Smooth muscle cell (in vitro differentiated cells): ENCODE data around the gene GPRC5D. TPM values are rescaled to one million over a fixed set of nuclear protein-coding genes. Genes with fewer than 3 reads are reported as not detected.

ENCODE experiments used
- DNase-seq: peaks from one replicate; lab custom pipeline; 2025; ENCODE audit not compliant: unreplicated experiment; lab: John Stamatoyannopoulos, UW
- H2AFZ ChIP-seq: fragments of 200-600 bp; sonication (generic); 2 replicates; pipeline ENCODE4 v1.6.0; 2016; ENCODE audit warnings: antibody characterized with exemption, low read depth, mild to moderate bottlenecking
- H3F3A ChIP-seq: fragments of 200-600 bp; sonication (generic); 2 replicates; pipeline ENCODE4 v1.6.0; 2017; ENCODE audit warnings: antibody characterized with exemption, low read depth
- H3K27ac ChIP-seq: fragments of 200-600 bp; sonication (generic); 2 replicates; pipeline ENCODE4 v1.5.1; 2016; ENCODE audit warnings: low read depth, mild to moderate bottlenecking
- H3K27me3 ChIP-seq: fragments of 200-600 bp; sonication (generic); 2 replicates; pipeline ENCODE4 v1.6.1; 2016; ENCODE audit warnings: low read depth, mild to moderate bottlenecking
- H3K36me3 ChIP-seq: fragments of 200-600 bp; sonication (generic); 2 replicates; pipeline ENCODE4 v1.5.1; 2016; ENCODE audit warnings: low read depth
- H3K4me1 ChIP-seq: fragments of 200-600 bp; sonication (generic); 2 replicates; pipeline ENCODE4 v1.5.1; 2016; ENCODE audit warnings: low read depth
- H3K4me2 ChIP-seq: fragments of 200-600 bp; sonication (generic); 2 replicates; pipeline ENCODE4 v1.6.0; 2016; ENCODE audit warnings: mild to moderate bottlenecking
- H3K4me3 ChIP-seq: fragments of 200-600 bp; sonication (generic); 2 replicates; pipeline ENCODE4 v1.5.1; 2016; ENCODE audit warnings: mild to moderate bottlenecking
- H3K79me2 ChIP-seq: fragments of 200-600 bp; sonication (generic); 2 replicates; pipeline ENCODE4 v1.6.0; 2016; ENCODE audit warnings: low read depth, mild to moderate bottlenecking
- H3K9ac ChIP-seq: fragments of 200-600 bp; sonication (generic); 2 replicates; pipeline ENCODE4 v1.6.0; 2016; ENCODE audit warnings: low read depth
- H3K9me3 ChIP-seq: fragments of 200-600 bp; sonication (generic); replicated peaks from 2 replicates; pipeline ENCODE4 v1.5.1; 2016; ENCODE audit warnings: low read depth
- H4K20me1 ChIP-seq: fragments of 200-600 bp; sonication (generic); 2 replicates; pipeline ENCODE4 v1.6.0; 2016; ENCODE audit warnings: low read depth
- CTCF ChIP-seq: fragments of 200-600 bp; sonication (generic); IDR thresholded peaks from 2 replicates; pipeline ENCODE4 v1.5.1; 2017; ENCODE audit warnings: borderline replicate concordance, mild to moderate bottlenecking, antibody characterized with exemption; ENCODE audit not compliant: insufficient read depth, poor library complexity, severe bottlenecking
- WGBS: methylation state at CpG from one replicate; pipeline ENCODE4 v1.1.7; 2016; ENCODE audit warnings: low lambda C conversion rate; 5-methylcytosine and 5-hydroxymethylcytosine counted together
- polyA plus RNA-seq: library from polyadenylated mRNA; unstranded; fragments of >200 nt; fragmentation: Nextera tagmentation; extraction: Ambion mirVana; gene quantifications from 2 replicates; pipeline ENCODE4 v1.2.1, GENCODE V29; 2016
- total RNA-seq: library from RNA; depleted of rRNA; stranded (reverse); fragments of >200 nt; gene quantifications from 2 replicates; pipeline ENCODE4 v1.2.3, GENCODE V29; 2014

The GPRC5D gene
- total and polyA plus RNA-seq, 2 experiments from 2014 or later: not detected

GRCh38 chr12:12997734-12998133, 45.8 kb upstream of the GPRC5D start:
- Histone ChIP-seq H3K4me1 (peaks cover 13% of the 10 kb centered on the region), H4K20me1 (peaks cover 16% of the 10 kb centered on the region), H3K79me2 (peaks cover 33% of the 10 kb centered on the region), H3K27ac (no peak overlapping the region), H3K4me3 (no peak overlapping the region), H3F3A (peaks cover 9% of the 10 kb centered on the region), H2AFZ (no peak overlapping the region), H3K4me2 (no peak overlapping the region), H3K9me3 (no peaks in the 10 kb centered on the region), H3K27me3 (no peaks in the 10 kb centered on the region), H3K36me3 (no peaks in the 10 kb centered on the region), H3K9ac (no peak overlapping the region)
- TF ChIP-seq CTCF: no peak
- no peak for DNase-seq
- WGBS: 49% methylated on average over 2 of the region's 2 CpGs

GRCh38 chr12:12997156-12997555, 45.2 kb upstream of the GPRC5D start:
- TF ChIP-seq CTCF: no peak
- H3K36me3 ChIP-seq: no peaks in the 10 kb centered on the region
- H3F3A ChIP-seq: peaks cover 9% of the 10 kb centered on the region
- 59% methylated on average over 3 of the region's 3 CpGs for WGBS
- peaks cover 16% of the 10 kb centered on the region for H4K20me1 ChIP-seq
- H3K9me3 ChIP-seq: no peaks in the 10 kb centered on the region
- peaks cover 33% of the 10 kb centered on the region for H3K79me2 ChIP-seq
- no peak overlapping the region for H3K27ac ChIP-seq
- H2AFZ ChIP-seq: no peak overlapping the region
- no peak overlapping the region for H3K9ac ChIP-seq
- no peak for DNase-seq
- peaks cover 13% of the 10 kb centered on the region for H3K4me1 ChIP-seq
- no peak overlapping the region for H3K4me2 ChIP-seq
- no peaks in the 10 kb centered on the region for H3K27me3 ChIP-seq
- H3K4me3 ChIP-seq: no peak overlapping the region

GRCh38 chr12:12996209-12996608, 44.2 kb upstream of the GPRC5D start:
- no peak overlapping the region for H3K4me2 ChIP-seq
- peaks cover 16% of the 10 kb centered on the region for H4K20me1 ChIP-seq
- peaks cover 21% of the 10 kb centered on the region for H3K4me1 ChIP-seq
- no peak overlapping the region for H2AFZ ChIP-seq
- no peak for DNase-seq
- H3K79me2 ChIP-seq: peaks cover 33% of the 10 kb centered on the region
- no peak overlapping the region for H3K27ac ChIP-seq
- no peaks in the 10 kb centered on the region for H3K27me3 ChIP-seq
- H3K9ac ChIP-seq: no peak overlapping the region
- H3K4me3 ChIP-seq: no peak overlapping the region
- WGBS: 66% methylated on average over 3 of the region's 3 CpGs
- H3K9me3 ChIP-seq: no peaks in the 10 kb centered on the region
- peaks cover 15% of the 10 kb centered on the region for H3F3A ChIP-seq
- TF ChIP-seq CTCF: no peak
- no peaks in the 10 kb centered on the region for H3K36me3 ChIP-seq

GRCh38 chr12:12995088-12995487, 43.1 kb upstream of the GPRC5D start:
- Histone ChIP-seq H3K4me2 (no peak overlapping the region), H2AFZ (no peak overlapping the region), H3F3A (peaks cover 19% of the 10 kb centered on the region), H3K36me3 (no peaks in the 10 kb centered on the region), H3K4me1 (peaks cover 26% of the 10 kb centered on the region), H3K9me3 (no peaks in the 10 kb centered on the region), H3K79me2 (peaks cover 33% of the 10 kb centered on the region), H3K27me3 (no peaks in the 10 kb centered on the region), H4K20me1 (peaks cover 16% of the 10 kb centered on the region), H3K9ac (no peak overlapping the region), H3K4me3 (no peak overlapping the region), H3K27ac (no peak overlapping the region)
- no peak for TF ChIP-seq CTCF
- DNase-seq: no peak
- 97% methylated on average over 3 of the region's 3 CpGs for WGBS
